HEK293T (cell line): ENCODE data around the gene ATP6V0E1.

ENCODE experiments used
- ARNT ChIP-seq: fragments of 450-650 bp; IDR thresholded peaks from 2 replicates; pipeline ENCODE4 v1.6.1; 2017; ENCODE audit warnings: mild to moderate bottlenecking
- CTBP1 ChIP-seq: fragments of 450-650 bp; IDR thresholded peaks from 2 replicates; pipeline ENCODE4 v1.6.1; 2016; ENCODE audit warnings: borderline replicate concordance
- ELF4 ChIP-seq: fragments of 450-650 bp; IDR thresholded peaks from 2 replicates; pipeline ENCODE4 v1.6.1; 2017; ENCODE audit warnings: antibody characterized with exemption
- FOXA1 ChIP-seq: fragments of 450-650 bp; IDR thresholded peaks from 2 replicates; pipeline ENCODE4 v1.6.1; 2016; ENCODE audit warnings: mild to moderate bottlenecking
- FOXK2 ChIP-seq: fragments of 450-650 bp; IDR thresholded peaks from 2 replicates; pipeline ENCODE4 v1.6.1; 2016; ENCODE audit warnings: mild to moderate bottlenecking
- FOXM1 ChIP-seq: fragments of 450-650 bp; IDR thresholded peaks from 2 replicates; pipeline ENCODE4 v1.6.1; 2017; ENCODE audit warnings: mild to moderate bottlenecking, borderline replicate concordance
- L3MBTL2 ChIP-seq: fragments of 450-650 bp; conservative IDR thresholded peaks from 2 replicates; pipeline ENCODE4 v1.6.1; 2016; ENCODE audit warnings: mild to moderate bottlenecking
- LEF1 ChIP-seq: fragments of 450-650 bp; IDR thresholded peaks from 2 replicates; pipeline ENCODE4 v1.6.1; 2017; ENCODE audit warnings: mild to moderate bottlenecking, borderline replicate concordance
- NFRKB ChIP-seq: fragments of 450-650 bp; IDR thresholded peaks from 2 replicates; pipeline ENCODE4 v1.6.1; 2016; ENCODE audit warnings: mild to moderate bottlenecking, moderate library complexity
- PKNOX1 ChIP-seq: fragments of 450-650 bp; IDR thresholded peaks from 2 replicates; pipeline ENCODE4 v1.6.1; 2016
- SP1 ChIP-seq: fragments of 450-650 bp; IDR thresholded peaks from 2 replicates; pipeline ENCODE4 v1.6.1; 2017
- SUZ12 ChIP-seq: fragments of 450-650 bp; IDR thresholded peaks from 2 replicates; pipeline ENCODE4 v1.6.1; 2016; ENCODE audit warnings: mild to moderate bottlenecking
- TARDBP ChIP-seq: fragments of 450-650 bp; IDR thresholded peaks from 2 replicates; pipeline ENCODE4 v1.6.1; 2016
- ZNF384 ChIP-seq: fragments of 450-650 bp; IDR thresholded peaks from 2 replicates; pipeline ENCODE4 v1.6.1; 2016

- TF ChIP-seq L3MBTL2, result no peak
- TF ChIP-seq FOXM1, result no peak
- no peak for TF ChIP-seq PKNOX1
- TF ChIP-seq SUZ12, result no peak
- TF ChIP-seq SP1, result no peak
- TF ChIP-seq NFRKB, result no peak
- no peak for TF ChIP-seq TARDBP
- TF ChIP-seq FOXK2, result no peak
- no peak for TF ChIP-seq ZNF384
- no peak for TF ChIP-seq ELF4
- no peak for TF ChIP-seq ARNT
- no peak for TF ChIP-seq CTBP1
- TF ChIP-seq LEF1, result no peak
- no peak for TF ChIP-seq FOXA1
Measured at GRCh38 chr5:173032730-173033129, 49.2 kb downstream of the ATP6V0E1 start.
